ENCODE measurements around the gene LRBA. TPM values are rescaled to one million over a fixed set of nuclear protein-coding genes. Genes with fewer than 3 reads are reported as not detected.

LRBA gene
- total RNA-seq, 1 donor from 2014 or later: 39.9 TPM

- intact Hi-C loops (cut with DNase I): no loop called here
- Histone ChIP-seq H3K9me3 (no peaks in the 10 kb centered on the region), H3K27ac (no peak overlapping the region), H3K27me3 (no peaks in the 10 kb centered on the region), H3K4me3 (no peak overlapping the region), H3K4me1 (no peaks in the 10 kb centered on the region), H3K36me3 (no peaks in the 10 kb centered on the region)
- TF ChIP-seq CTCF (IDR thresholded peaks at IDR 0.05): no peak
- no peak for DNase-seq
- no peak for ATAC-seq
Observed at GRCh38 chr4:150231107-150231770, 783.8 kb downstream of the LRBA start.

GRCh38 chr4:150230561-150230960 lies 784.5 kb downstream of the LRBA start:
- H3K4me3 ChIP-seq: no peak overlapping the region
- no peak for TF ChIP-seq CTCF (IDR thresholded peaks at IDR 0.05)
- intact Hi-C loops (cut with DNase I): no loop called here

GRCh38 chr4:150229520-150229919 lies 785.6 kb downstream of the LRBA start:
- Histone ChIP-seq H3K4me1 (no peaks in the 10 kb centered on the region), H3K4me3 (no peak overlapping the region), H3K27ac (no peak overlapping the region), H3K36me3 (no peaks in the 10 kb centered on the region), H3K27me3 (no peaks in the 10 kb centered on the region), H3K9me3 (no peaks in the 10 kb centered on the region)
- ATAC-seq (no peak), DNase-seq (no peak)
- TF ChIP-seq CTCF (IDR thresholded peaks at IDR 0.05): no peak
- intact Hi-C loops (cut with DNase I): no loop called here

More at GRCh38 chr4:150230561-150230960, 784.5 kb downstream of the LRBA start:
- no peaks in the 10 kb centered on the region for H3K36me3 ChIP-seq
- no peaks in the 10 kb centered on the region for H3K9me3 ChIP-seq
- DNase-seq (no peak), ATAC-seq (no peak)
- H3K27me3 ChIP-seq: no peaks in the 10 kb centered on the region
- H3K4me1 ChIP-seq: no peaks in the 10 kb centered on the region
- H3K27ac ChIP-seq: no peak overlapping the region

- Histone ChIP-seq H3K27ac (no peak overlapping the region), H3K4me3 (no peak overlapping the region), H3K36me3 (no peaks in the 10 kb centered on the region), H3K9me3 (no peaks in the 10 kb centered on the region), H3K27me3 (no peaks in the 10 kb centered on the region), H3K4me1 (no peaks in the 10 kb centered on the region)
- TF ChIP-seq CTCF (IDR thresholded peaks at IDR 0.05): no peak
- intact Hi-C loops (cut with DNase I): no loop called here
- DNase-seq (no peak), ATAC-seq (no peak)
Observed at GRCh38 chr4:150224896-150225591, 790.0 kb downstream of the LRBA start.

- Histone ChIP-seq H3K9me3 (no peaks in the 10 kb centered on the region), H3K36me3 (no peaks in the 10 kb centered on the region), H3K4me3 (no peak overlapping the region), H3K27ac (no peak overlapping the region), H3K27me3 (no peaks in the 10 kb centered on the region), H3K4me1 (peaks cover 5% of the 10 kb centered on the region)
- no peak for TF ChIP-seq CTCF (IDR thresholded peaks at IDR 0.05)
- intact Hi-C loops (cut with DNase I): no loop called here
- DNase-seq (no peak), ATAC-seq (no peak)
Observed at GRCh38 chr4:150219841-150220240, 795.2 kb downstream of the LRBA start.
